ENCODE data around the gene IL17F.

GRCh38 chr6:52189974-52190373 is 54.3 kb downstream of the IL17F start:
- TF ChIP-seq CREB1 (IDR thresholded peaks at IDR 0.05; ENCODE audit: low read depth): no peak
- no peak for TF ChIP-seq USF1 (IDR thresholded peaks at IDR 0.05)
- TF ChIP-seq CEBPB (IDR thresholded peaks at IDR 0.05): no peak
- TF ChIP-seq MAX (IDR thresholded peaks at IDR 0.05): no peak
- no peak for TF ChIP-seq TAF1 (IDR thresholded peaks at IDR 0.05; ENCODE audit: low read depth)
- TF ChIP-seq TEAD4 (IDR thresholded peaks at IDR 0.05): no peak
- TF ChIP-seq YY1 (IDR thresholded peaks at IDR 0.05; ENCODE audit: low read depth): no peak
